Measurements from ENCODE around the gene MAFG. TPM values are rescaled to one million over a fixed set of nuclear protein-coding genes. Genes with fewer than 3 reads are reported as not detected.
A peak's percentile ranks its signal among the peaks of the same experiment; 100 is the strongest.

The MAFG gene
- total RNA-seq, 1 experiment from 2014 or later, result 29.8 TPM

- TF ChIP-seq TP53 (CRISPR knock-in tag; IDR thresholded peaks at IDR 0.05), result 0 out of 2 replicates have a peak, but pooled peaks have one; percentile 68
- no peak for TF ChIP-seq EMX1 (CRISPR knock-in tag; IDR thresholded peaks at IDR 0.05)
- TF ChIP-seq NR1H2 (CRISPR knock-in tag; IDR thresholded peaks at IDR 0.05), result no peak
- TF ChIP-seq USF1 (CRISPR knock-in tag; IDR thresholded peaks at IDR 0.05), result no peak
- TF ChIP-seq SP1 (CRISPR knock-in tag; conservative IDR thresholded peaks at IDR 0.05), result peak; percentile 83
- TF ChIP-seq ZNF532 (CRISPR knock-in tag; IDR thresholded peaks at IDR 0.05; ENCODE audit: borderline replicate concordance), result 0 out of 2 replicates have a peak, but pooled peaks have one; percentile 50
- TF ChIP-seq NFYB (CRISPR knock-in tag; conservative IDR thresholded peaks at IDR 0.05; ENCODE audit: low read depth), result no peak
- 0 out of 2 replicates have a peak, but pooled peaks have one; percentile 64 for TF ChIP-seq PRRX2 (CRISPR knock-in tag; IDR thresholded peaks at IDR 0.05)
- no peak for TF ChIP-seq PREB (CRISPR knock-in tag; IDR thresholded peaks at IDR 0.05; ENCODE audit: borderline replicate concordance)
- peak; percentile 70 for TF ChIP-seq FOXP1 (CRISPR knock-in tag; IDR thresholded peaks at IDR 0.05; ENCODE audit: borderline replicate concordance)
- no peak for TF ChIP-seq SOX15 (CRISPR knock-in tag; IDR thresholded peaks at IDR 0.05)
- TF ChIP-seq FOXK1 (CRISPR knock-in tag; IDR thresholded peaks at IDR 0.05), result 0 out of 2 replicates have a peak, but pooled peaks have one; percentile 37
Observed at GRCh38 chr17:81917565-81918332, 9.8 kb downstream of the MAFG start, which contains the start of gene SIRT7 (continued).

GRCh38 chr17:81916234-81917001 lies 11.1 kb downstream of the MAFG start:
- Mint-ChIP-seq H3K27me3 (ENCODE audit: low read depth) (no peaks in the 10 kb centered on the region), H3K36me3 (peaks cover 20% of the 10 kb centered on the region), H3K9me3 (no peaks in the 10 kb centered on the region), H3K27ac (peak overlapping the region; percentile 73), H3K4me3 (peak overlapping the region; percentile 80), H3K4me1 (peaks cover 13% of the 10 kb centered on the region)
- DNase-seq (ENCODE audit: low spot score) (no peak), ATAC-seq (no peak)
- ChIA-PET POLR2A (interaction anchor here (0.6 to 1.7 kb wide), 4 partner anchors 11 to 104 kb away, joined by 4 to 11 read pairs (median 4); partner anchors contain the start of gene MAFG), CTCF (interaction anchor here (0.7 to 1.5 kb wide), 8 partner anchors 12 to 114 kb away, joined by 3 to 6 read pairs (median 4); partner anchors contain the start of genes MAFG and MCRIP1)
- TF ChIP-seq MAX (CRISPR knock-in tag; IDR thresholded peaks at IDR 0.05), result no peak
- TF ChIP-seq IRF2 (CRISPR knock-in tag; IDR thresholded peaks at IDR 0.05; ENCODE audit: borderline replicate concordance, low read depth), result no peak
- no peak for TF ChIP-seq ZBTB43 (CRISPR knock-in tag; IDR thresholded peaks at IDR 0.05)
- TF ChIP-seq NFE2L1 (CRISPR knock-in tag; IDR thresholded peaks at IDR 0.05), result no peak
- no peak for TF ChIP-seq NFYB (CRISPR knock-in tag; conservative IDR thresholded peaks at IDR 0.05; ENCODE audit: low read depth)
- no peak for TF ChIP-seq ATF3 (CRISPR knock-in tag; conservative IDR thresholded peaks at IDR 0.05)
- no peak for TF ChIP-seq ATF6 (CRISPR knock-in tag; IDR thresholded peaks at IDR 0.05)
- TF ChIP-seq NR1H2 (CRISPR knock-in tag; IDR thresholded peaks at IDR 0.05), result no peak
- no peak for TF ChIP-seq GABPB1 (CRISPR knock-in tag; IDR thresholded peaks at IDR 0.05)
- no peak for TF ChIP-seq ZNF281 (CRISPR knock-in tag; IDR thresholded peaks at IDR 0.05)

Measured in WTC11 (cell line).